Stimulated activated CD4-positive, alpha-beta T cell treated with anti-CD3 and anti-CD28 coated beads, Interleukin-12 subunit alpha, Interleukin-12 subunit beta, amount 100 ng/mL, for 24 hours (primary cell): Measurements from ENCODE around the gene COPG2.
"Not testable (repeated sequence)": the region's sequence is repeated elsewhere in the genome, so short reads cannot be mapped to it uniquely, and the experiment has no call there.

Experiments
- DNase-seq, 2 experiments: peaks; one replicate each; pipeline ENCODE4 v3.0.0-alpha.2; 2020; ENCODE audit warnings: low read depth in 2 of 2

COPG2 gene

DNA sequence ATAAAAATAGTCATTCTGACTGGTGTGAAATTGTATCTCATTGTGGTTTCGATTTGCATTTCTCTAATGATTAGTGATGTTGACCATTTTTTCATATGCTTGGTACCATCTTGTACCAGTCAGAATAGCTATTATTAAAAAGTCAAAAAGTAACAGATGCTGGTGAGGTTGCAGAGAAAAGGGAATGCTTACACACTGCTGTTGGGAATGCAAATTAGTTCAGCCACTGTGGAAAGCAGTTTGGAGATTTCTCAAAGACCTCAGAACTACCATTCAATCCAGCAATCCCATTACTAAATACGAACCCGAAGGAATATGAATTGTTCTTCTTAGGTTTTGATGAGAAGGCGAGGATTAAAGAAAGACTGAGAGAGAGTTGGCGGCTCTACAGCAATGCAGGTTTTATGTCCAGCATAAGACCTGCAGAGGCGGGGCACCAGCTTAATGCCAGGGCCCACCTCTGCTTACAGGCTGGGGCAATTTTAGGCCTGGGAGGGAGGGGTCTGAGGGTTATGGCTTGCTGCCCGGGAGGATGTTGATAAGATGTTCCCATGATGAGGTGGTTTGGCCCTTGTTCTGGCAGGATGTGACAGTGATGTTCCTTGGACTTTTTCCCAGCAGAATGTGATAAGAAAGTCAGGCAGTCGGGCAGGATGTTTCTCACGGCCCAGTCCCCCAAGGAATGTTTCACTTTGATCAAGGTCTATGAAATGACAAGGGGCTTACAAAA lies 102.2 kb downstream of the COPG2 start:
- no peak for DNase-seq

DNA sequence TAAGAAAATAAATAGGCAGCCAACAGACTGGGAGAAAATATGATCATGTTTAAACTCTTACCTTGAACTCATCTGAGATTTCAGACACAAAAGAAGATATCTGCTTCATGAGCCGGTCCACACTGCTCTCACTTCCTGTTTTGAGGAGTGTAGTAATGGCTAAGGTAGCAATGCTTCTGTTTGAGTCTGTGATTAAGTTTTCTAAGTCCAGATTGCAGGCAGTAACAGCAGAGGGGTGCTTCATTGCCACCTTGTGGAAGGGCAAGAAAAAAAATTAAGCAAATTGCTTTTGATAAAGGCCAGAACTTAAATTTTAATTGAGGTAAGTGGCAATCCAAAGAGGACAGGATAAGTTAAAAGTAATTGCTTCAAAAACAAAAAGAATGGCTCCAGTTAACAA lies 107.6 kb downstream of the COPG2 start:
- DNase-seq: no peak

DNA sequence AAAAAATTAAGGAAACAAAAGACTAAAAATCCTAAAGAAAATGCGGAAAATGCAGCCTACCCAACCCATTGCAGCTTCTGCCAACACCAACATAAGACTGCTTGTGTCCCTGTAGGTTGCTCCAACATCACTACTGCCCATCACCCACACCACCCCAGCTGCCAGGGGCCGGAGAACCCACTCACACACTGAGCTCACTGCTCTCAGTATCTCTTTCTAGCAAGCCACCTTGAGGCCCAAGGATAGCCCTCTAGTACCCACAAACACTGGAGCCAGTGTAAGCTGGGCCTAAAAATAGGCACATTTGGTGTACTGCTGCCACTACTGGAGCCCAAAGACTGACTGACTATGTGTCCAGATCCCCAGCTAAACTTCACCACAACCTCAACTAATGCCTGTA lies 109.4 kb downstream of the COPG2 start:
- DNase-seq: no peak

DNA sequence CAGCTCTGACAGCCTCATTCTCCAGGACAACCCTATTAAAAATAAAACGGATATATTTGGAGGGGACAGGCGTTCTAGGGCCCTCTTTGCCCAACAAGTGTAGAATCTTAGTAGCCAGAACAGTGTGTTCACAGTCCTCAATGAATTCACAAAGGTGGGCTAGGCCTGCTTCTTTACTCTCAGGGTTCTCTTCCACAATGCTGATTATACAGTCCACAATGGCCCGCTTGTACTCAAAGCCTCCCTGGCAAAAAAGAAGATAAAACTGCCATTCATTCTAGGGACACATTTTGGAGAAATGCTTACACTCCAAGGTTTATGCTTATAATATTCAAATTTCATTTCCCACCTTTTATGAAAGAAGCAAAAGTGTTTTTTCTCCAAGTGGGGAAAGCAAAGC lies 114.1 kb downstream of the COPG2 start:
- no peak for DNase-seq

DNA sequence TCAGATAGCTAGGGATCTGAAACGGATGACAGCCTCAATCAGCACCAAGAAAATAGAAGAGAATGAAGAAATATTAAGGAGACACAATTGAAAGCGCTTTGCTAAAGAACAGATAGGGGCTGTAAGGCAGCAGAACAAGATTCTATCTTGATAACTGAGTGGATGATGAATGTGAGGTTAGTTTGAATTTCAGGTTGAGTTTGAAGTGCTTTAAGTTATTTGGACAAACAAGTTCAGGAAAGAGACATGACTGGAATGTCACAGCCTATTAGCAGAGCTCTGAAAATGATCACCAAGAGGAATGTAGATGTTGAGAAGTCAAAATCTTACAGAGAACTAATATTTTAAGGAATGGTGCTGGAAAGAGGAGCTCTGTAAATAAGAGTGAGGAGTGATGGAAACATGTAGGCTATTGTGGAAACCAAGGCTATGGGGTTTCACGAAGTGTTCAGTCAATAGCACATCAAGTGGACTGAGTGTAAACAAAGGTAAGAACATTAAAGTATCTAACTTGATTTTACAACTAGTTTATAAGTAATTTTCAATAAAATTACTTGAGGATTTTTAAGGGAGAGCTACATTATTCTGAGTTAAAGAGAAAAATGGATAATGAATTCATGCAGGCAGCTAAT lies 115.0 kb downstream of the COPG2 start:
- no peak for DNase-seq

DNA sequence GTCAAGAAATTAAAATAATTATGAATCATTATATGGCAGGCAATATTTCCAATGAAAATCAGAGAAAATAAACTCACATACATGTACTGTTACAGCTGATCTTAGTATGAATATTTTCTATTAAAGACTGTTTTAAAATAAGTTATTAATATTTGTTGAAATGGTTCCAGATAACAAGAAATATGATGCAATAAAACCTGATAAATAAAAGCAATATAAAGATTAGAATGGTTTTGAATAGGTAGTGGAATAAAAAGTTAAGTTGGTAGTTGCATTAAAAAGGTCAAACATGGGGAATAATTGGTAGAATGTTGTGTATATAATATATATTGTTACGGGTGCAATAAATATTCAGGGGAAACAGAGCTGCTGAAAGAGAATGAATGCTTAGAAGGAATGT lies 124.2 kb downstream of the COPG2 start:
- DNase-seq: no peak

DNA sequence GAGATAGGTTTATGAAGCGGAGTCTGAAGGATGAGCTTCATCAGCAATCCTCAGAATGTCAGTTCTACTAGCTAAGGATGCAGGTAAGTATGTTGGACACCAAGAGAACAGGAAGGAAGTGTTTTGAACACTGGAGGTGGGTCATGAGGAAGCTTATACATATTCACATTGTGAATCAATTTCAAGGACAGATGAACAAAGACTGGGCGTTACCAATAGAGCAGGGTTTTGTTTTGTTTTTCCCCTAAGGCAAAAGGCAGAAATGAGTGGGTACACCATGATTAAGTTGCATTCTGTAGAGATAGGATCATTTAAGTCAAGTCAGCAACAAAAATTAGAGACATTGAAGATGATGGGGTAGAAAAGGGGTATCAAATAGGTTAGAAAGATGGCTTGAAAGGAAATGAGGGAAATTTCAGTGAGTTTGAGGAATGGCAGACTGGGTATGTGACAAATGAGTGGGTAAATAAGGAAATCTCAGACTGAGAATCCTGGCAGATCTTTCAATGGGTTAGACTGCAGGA lies 125.0 kb downstream of the COPG2 start:
- no peak for DNase-seq

DNA sequence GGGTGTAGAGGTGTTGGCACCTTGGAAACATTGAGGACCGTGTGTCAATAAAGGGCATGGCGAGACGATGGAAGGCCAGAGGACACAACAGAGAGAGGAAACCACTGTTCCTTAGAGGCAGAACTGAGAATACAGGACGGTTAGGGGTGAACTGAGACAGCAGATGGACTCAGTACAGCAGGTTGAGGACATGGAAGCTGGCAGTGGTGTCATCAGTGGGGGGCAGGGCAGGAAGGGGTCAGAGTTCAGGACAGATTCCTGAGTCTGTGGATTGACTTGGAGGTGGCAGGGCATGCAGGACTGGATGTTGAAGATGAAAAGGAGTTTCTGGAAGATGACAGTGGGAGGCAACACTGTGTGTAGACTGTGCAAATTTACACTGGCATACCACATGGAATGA lies 126.3 kb downstream of the COPG2 start:
- not testable (repeated sequence) for DNase-seq

DNA sequence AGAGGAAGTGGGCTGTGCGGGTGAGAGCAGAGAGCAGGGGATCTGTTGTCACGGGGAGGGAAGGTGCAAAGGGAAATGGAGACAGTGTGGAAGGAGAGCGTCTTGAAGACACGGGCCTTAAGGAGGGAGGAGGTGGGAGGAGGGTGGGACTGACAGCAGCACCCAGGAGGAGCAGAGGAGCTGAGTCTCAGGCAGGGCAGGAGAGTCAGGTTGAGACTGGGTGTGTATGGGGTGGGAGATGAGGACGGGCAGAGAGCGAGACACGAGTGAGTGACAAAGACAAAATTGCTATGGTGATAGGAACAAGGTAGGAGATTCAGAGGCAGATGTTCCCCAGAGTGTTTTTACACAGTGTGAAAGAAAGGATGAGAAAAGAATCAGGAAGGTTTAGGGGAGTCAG lies 127.3 kb downstream of the COPG2 start:
- DNase-seq: not testable (repeated sequence)

DNA sequence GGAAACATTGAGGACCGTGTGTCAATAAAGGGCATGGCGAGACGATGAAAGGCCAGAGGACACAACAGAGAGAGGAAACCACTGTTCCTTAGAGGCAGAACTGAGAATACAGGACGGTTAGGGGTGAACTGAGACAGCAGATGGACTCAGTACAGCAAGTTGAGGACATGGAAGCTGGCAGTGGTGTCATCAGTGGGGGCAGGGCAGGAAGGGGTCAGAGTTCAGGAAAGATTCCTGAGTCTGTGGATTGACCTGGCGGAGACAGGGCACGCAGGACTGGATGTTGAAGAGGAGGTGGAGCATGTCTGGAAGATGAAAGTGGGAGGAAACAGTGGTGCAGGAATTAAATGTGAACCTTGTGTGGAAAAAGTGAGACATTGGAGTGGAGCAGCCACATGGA lies 130.7 kb downstream of the COPG2 start:
- not testable (repeated sequence) for DNase-seq

DNA sequence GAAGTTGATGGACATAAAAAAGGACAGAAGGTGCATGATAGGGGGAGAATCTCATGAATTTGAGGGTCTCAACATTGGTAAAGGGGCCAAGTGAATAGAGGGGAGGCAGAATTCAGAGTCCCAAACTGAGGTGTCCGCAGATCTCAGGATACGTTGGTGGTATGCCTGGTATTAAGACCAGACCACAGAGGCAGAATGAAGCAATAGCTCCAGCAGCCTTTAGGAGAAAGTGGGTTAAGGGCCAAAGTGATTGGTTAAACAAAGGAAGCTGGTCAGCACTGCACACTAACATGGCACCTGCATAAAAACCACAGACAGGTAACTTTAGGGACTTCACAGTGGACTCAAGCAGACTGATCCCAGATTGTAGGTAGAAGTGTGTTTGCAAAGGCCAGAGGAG lies 139.1 kb downstream of the COPG2 start:
- DNase-seq: no peak

DNA sequence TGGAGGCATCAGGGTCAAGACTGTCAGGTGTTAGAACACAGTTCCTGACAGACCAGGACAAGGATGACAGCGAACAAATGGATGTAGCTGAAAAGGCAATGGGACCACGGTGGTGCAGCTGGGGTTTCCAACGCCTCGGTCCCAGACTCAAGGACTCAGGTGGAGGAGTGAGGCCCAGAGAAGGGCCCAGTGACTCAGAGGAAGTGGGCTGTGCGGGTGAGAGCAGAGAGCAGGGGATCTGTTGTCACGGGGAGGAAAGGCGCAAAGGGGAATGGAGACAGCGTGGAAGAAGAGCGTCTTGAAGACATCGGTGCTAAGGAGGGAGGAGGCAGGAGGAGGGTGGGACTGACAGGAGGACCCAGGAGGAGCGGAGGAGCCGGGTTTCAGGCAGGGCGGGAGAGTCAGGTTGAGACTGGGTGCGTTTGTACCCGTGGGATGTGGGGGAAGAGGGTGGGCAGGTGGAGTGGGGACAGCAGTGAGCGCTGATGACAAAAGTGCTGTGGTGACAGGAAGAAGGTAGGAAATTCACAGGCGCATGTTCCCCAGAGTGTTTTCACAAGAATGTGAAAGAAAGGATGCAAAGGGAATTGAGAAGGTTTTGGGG lies 140.7 kb downstream of the COPG2 start:
- not testable (repeated sequence) for DNase-seq

DNA sequence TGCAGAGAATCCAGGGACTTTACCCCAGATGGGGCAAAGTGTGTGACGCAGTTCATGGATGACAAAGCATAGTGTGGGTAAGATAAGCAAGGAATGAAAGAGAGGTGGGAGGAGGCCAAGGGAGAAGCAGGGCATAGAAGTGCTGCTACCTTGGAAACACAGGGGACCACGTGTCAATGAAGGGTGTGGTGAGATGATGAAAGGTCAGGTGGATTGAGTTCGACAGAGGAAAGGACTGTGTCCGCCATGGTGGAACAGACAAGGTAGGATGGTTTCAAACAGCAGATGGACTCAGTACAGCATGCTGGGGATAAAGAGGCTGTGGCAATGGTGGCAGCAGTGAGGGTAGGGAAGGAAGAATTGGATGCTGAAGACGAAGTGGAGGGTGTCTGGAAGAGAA lies 143.9 kb downstream of the COPG2 start:
- no peak for DNase-seq

DNA sequence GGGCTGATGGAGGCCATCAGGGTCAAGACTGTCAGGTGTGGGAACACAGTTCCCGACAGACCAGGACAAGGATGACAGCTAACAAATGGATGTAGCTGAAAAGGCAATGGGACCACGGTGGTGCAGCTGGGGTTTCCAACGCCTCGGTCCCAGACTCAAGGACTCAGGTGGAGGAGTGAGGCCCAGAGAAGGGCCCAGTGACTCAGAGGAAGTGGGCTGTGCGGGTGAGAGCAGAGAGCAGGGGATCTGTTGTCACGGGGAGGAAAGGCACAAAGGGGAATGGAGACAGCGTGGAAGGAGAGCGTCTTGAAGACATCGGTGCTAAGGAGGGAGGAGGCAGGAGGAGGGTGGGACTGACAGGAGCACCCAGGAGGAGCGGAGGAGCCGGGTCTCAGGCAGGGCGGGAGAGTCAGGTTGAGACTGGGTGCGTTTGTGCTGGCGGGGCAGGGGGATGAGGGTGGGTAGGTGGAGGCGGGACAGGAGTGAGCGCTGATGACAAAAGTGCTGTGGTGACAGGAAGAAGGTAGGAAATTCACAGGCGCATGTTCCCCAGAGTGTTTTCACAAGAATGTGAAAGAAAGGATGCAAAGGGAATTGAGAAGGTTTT lies 144.9 kb downstream of the COPG2 start:
- DNase-seq: not testable (repeated sequence)

DNA sequence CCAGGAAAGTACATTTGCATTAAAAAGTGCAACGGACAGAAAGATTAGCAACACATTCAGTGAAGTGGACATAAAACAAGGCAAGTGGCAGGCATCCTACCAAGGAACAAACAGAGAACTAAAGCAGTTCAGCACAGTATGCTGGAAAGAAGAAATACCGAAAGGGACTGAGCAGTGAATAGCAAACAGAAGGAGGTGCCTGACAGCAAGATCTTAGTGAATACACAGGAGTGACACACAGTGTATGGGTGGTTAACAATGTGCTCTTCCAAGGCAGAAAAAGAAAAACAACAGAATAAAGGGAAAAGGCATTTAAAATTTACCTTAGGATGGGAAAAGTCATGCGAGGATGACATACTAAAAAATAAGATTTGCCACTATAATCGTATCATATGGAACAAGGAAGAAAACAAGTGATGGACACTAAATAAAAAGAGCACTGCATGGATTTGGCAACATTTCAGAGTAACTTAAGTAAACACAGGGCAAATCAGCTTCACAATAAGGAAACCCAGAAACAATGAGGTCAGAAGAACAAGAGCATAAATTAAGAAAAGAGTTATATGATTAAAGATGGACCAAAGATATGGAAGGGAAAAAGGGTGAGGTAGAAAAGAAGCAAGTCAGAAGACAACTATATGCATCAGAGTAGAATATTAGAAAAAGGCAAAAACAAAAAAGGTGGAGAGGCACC lies 147.1 kb downstream of the COPG2 start:
- no peak for DNase-seq

DNA sequence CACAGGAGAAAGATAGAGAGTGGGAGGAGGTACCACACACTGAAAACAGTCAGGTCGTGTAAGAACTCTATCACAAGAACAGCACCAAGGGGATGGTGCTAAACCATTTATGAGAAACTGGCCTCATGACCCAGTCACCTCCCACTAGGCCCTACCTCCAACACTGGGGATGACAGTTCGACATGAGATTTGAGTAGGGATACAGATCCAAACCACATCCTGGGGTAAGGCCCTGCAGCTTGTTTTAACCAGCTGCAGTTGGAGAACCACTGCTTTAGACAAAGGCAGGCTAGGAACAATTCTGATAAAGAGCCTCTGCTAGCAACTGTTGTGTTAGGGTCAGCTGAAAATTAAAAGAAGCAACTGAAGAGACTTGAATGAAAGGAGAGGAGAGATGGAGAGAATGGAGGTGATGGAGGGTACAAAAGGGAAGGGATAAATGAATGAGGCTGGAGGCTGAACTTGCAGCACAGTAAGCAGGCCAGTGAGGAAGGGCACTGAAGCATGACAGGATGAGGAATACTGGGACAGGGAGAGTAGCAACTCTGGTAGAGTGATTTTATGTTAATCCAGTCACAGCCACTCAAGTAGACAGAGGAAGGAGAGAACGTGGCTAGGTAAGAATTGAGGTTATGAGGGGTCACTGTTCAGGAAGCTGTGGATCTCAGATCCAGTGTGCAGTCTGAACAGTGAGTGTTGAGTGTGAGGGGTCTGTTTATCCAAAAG lies 153.1 kb downstream of the COPG2 start:
- DNase-seq: no peak

DNA sequence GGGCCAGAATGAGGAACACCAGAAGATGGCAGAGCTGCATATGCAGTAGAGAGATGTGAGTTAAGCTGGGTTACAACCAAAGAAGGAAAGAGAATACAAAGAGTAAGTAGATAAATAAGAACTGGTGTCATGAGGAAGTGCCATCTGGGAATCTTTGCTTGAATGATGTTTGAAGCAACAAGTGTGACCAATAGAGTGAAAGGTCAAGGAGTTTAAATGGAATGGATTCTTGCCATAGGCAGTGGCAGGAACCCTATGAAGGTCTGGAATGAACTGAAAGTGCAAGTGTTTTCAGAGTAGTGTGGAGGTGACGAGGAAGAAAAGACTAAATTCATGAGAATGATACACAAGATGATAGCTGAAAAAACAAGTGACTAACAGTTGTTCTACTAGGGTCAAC lies 155.1 kb downstream of the COPG2 start:
- no peak for DNase-seq

DNA sequence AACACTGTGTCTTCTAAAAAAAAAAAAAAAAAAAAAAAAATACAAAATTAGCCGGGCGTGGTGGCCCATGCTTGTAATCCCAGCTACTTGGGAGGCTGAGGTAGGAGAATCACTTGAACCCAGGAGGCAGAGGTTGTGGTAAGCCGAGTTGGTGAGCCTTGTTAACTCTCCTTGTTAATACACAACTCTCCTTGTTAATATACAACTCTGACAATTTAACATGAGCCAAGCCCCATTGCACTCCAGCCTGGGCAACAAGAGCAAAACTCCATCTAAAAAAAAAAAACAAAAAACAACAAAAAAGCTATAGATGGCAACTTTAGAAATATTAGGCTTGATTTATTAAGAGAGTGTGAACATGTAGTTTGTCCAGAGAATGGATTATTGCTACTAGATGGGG lies 156.5 kb downstream of the COPG2 start:
- not testable (repeated sequence) for DNase-seq

DNA sequence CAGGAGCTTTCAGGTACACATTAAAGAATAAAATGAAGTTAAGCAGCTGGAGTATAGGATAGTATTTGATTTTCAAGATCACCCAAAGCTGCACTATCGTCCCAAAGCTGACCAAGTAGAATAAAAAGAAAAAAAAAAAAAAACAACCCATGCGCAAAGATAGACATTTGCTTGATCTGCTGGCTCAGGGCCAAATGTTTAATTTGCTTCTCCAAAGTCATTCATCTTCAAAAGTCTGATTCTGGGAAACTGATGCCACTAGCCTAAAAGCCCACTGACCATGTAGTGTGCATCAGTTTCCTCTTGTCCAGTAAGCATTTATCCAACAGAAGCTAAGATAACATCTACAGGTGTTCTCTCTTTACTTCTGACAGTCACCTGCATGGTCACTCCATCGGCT lies 162.2 kb downstream of the COPG2 start:
- no peak for DNase-seq

DNA sequence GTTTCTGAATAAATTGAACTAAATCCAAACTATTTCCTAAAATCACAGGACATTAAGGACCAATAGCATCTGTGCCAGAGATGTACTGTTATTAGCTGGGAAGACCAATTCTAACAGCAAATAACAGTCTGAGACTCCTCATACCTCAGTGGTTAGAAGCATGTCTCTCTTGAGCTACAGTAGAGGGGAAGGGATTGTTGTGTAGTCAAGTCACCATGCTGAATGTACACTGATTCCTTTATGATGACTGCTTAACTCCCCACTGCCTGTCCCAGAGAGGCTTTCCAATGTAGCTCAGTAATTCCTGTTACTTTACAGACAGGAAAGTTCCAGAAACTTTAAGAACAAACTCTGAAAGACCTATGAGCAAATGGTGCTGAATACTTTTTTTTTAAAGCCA lies 162.8 kb downstream of the COPG2 start:
- DNase-seq: no peak

DNA sequence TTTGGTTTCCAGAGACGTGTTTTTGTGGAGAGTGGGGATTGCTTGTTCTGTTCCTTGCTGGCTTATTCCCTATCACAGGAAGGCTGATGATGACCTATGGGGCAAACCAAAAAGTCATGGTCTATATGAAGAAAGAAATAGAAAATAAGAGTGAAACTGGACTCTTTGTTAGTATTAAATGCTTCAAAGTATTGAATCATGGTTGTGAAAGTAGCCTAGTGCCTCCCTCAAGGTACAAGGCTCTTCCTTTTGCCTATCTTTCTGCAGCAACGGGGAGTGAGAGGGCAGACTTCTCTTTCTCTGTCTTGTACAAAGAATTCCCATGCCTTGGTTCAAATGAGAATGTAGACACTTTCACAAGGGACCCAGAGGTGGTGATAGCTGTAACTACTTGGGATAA lies 167.6 kb downstream of the COPG2 start:
- DNase-seq: no peak
